Esophagus (tissue), 2 donors: Measurements from ENCODE around the gene SUCLG1. TPM values are rescaled to one million over a fixed set of nuclear protein-coding genes. Genes with fewer than 3 reads are reported as not detected.

Experiments used
- H3K27ac ChIP-seq, 2 donors: one replicate each; pipeline ENCODE4 v1.5.1; 2013; ENCODE audit warnings: low read depth in 2 of 2, mild to moderate bottlenecking in 2 of 2, inconsistent platforms in 1 of 2, low read length in 1 of 2, moderate library complexity in 1 of 2
- H3K27me3 ChIP-seq, 2 donors: one replicate each; pipeline ENCODE4 v1.6.1; 2013; ENCODE audit warnings: low read length in 2 of 2, control low read depth in 1 of 2, mild to moderate bottlenecking in 1 of 2; ENCODE audit not compliant: insufficient read depth in 2 of 2, control insufficient read depth in 1 of 2
- H3K36me3 ChIP-seq, 2 donors: one replicate each; pipeline ENCODE4 v1.6.1; 2013; ENCODE audit warnings: low read length in 1 of 2; ENCODE audit not compliant: control insufficient read depth in 2 of 2, insufficient read depth in 2 of 2
- H3K4me1 ChIP-seq, 2 donors: one replicate each; pipeline ENCODE4 v1.6.1; 2013; ENCODE audit warnings: low read length in 1 of 2; ENCODE audit not compliant: control insufficient read depth in 2 of 2, insufficient read depth in 2 of 2
- H3K4me3 ChIP-seq, 2 donors: one replicate each; pipeline ENCODE4 v1.5.1; 2013; ENCODE audit warnings: low read length in 2 of 2, mild to moderate bottlenecking in 2 of 2, low read depth in 1 of 2, moderate library complexity in 1 of 2
- H3K9me3 ChIP-seq, 2 donors: one replicate each; pipeline ENCODE4 v1.6.1; 2013; ENCODE audit warnings: mild to moderate bottlenecking in 2 of 2, low read depth in 1 of 2, low read length in 1 of 2, moderate library complexity in 1 of 2; ENCODE audit not compliant: control insufficient read depth in 2 of 2, insufficient read depth in 1 of 2
- WGBS, 2 donors: extraction: QIAGEN DNeasy Blood & Tissue Kit; methylation state at CpG; one replicate each; pipeline ENCODE4 v1.1.7; 2013; 5-methylcytosine and 5-hydroxymethylcytosine counted together
- polyA plus RNA-seq, 2 donors: library from polyadenylated mRNA; stranded (reverse); fragments of 200-250 nt; gene quantifications; one replicate each; pipeline ENCODE4 v1.2.3, GENCODE V29; 2013
- donor health status: healthy with polysubstance abuse.
- donor health status: Bipolar disorder and iron deficiency.

Gene SUCLG1
- polyA plus RNA-seq, 2 donors, result 115 to 117 TPM

- H3K27ac ChIP-seq, result no peak overlapping the region
- H3K27me3 ChIP-seq, result no peaks in the 10 kb centered on the region
- no peaks in the 10 kb centered on the region for H3K36me3 ChIP-seq
- no peaks in the 10 kb centered on the region for H3K9me3 ChIP-seq
- H3K4me3 ChIP-seq, result no peak overlapping the region
- 89 to 95% methylated on average over 3 of the region's 3 CpGs for WGBS, 2 donors
- peaks cover 2 to 3% of the 10 kb centered on the region in 2 donors for H3K4me1 ChIP-seq
Measured at GRCh38 chr2:84452624-84453023, 6.5 kb downstream of the SUCLG1 start.

- WGBS, 2 donors, result 88 to 95% methylated on average over 2 of the region's 2 CpGs
- no peaks in the 10 kb centered on the region for H3K9me3 ChIP-seq
- no peaks in the 10 kb centered on the region for H3K36me3 ChIP-seq
- no peak overlapping the region for H3K27ac ChIP-seq
- H3K4me1 ChIP-seq, result peaks cover 2 to 3% of the 10 kb centered on the region in 2 donors
- H3K27me3 ChIP-seq, result no peaks in the 10 kb centered on the region
- H3K4me3 ChIP-seq, result no peak overlapping the region
Measured at GRCh38 chr2:84451579-84451978, 7.5 kb downstream of the SUCLG1 start.

- no peaks in the 10 kb centered on the region for H3K9me3 ChIP-seq
- H3K27ac ChIP-seq, result no peak overlapping the region
- no peak overlapping the region for H3K4me3 ChIP-seq
- peaks cover 2 to 3% of the 10 kb centered on the region in 2 donors for H3K4me1 ChIP-seq
- WGBS, 2 donors, result 85 to 87% methylated on average over 2 of the region's 2 CpGs
- H3K27me3 ChIP-seq, result no peaks in the 10 kb centered on the region
- H3K36me3 ChIP-seq, result peaks cover 2 to 4% of the 10 kb centered on the region in 2 donors
Measured at GRCh38 chr2:84450288-84451227, 8.5 kb downstream of the SUCLG1 start.

GRCh38 chr2:84449711-84450110 is 9.4 kb downstream of the SUCLG1 start:
- H3K36me3 ChIP-seq, result peaks cover 4 to 5% of the 10 kb centered on the region in 2 donors
- 89 to 92% methylated on average over 6 of the region's 6 CpGs for WGBS, 2 donors
- peaks cover 2 to 3% of the 10 kb centered on the region in 2 donors for H3K4me1 ChIP-seq
- no peaks in the 10 kb centered on the region for H3K27me3 ChIP-seq
- no peak overlapping the region for H3K27ac ChIP-seq
- no peak overlapping the region for H3K4me3 ChIP-seq
- no peaks in the 10 kb centered on the region for H3K9me3 ChIP-seq

GRCh38 chr2:84449055-84449454 is 10.0 kb downstream of the SUCLG1 start:
- 74 to 78% methylated on average over 3 of the region's 3 CpGs for WGBS, 2 donors
- H3K9me3 ChIP-seq, result no peaks in the 10 kb centered on the region
- H3K4me1 ChIP-seq, result peaks cover 2 to 3% of the 10 kb centered on the region in 2 donors
- H3K27me3 ChIP-seq, result no peaks in the 10 kb centered on the region
- peaks cover 4 to 5% of the 10 kb centered on the region in 2 donors for H3K36me3 ChIP-seq
- H3K4me3 ChIP-seq, result no peak overlapping the region
- H3K27ac ChIP-seq, result no peak overlapping the region

GRCh38 chr2:84443477-84443876 is 15.6 kb downstream of the SUCLG1 start:
- Histone ChIP-seq H3K4me1 (no peaks in the 10 kb centered on the region), H3K27ac (no peak overlapping the region), H3K36me3 (peaks cover 13 to 14% of the 10 kb centered on the region in 2 donors), H3K27me3 (no peaks in the 10 kb centered on the region), H3K4me3 (no peak overlapping the region), H3K9me3 (no peaks in the 10 kb centered on the region)

- no peaks in the 10 kb centered on the region for H3K27me3 ChIP-seq
- no peak overlapping the region for H3K4me3 ChIP-seq
- H3K9me3 ChIP-seq, result no peaks in the 10 kb centered on the region
- H3K27ac ChIP-seq, result no peak overlapping the region
- H3K36me3 ChIP-seq, result peaks cover 13 to 14% of the 10 kb centered on the region in 2 donors
- H3K4me1 ChIP-seq, result no peaks in the 10 kb centered on the region
- 75 to 83% methylated on average over 3 of the region's 3 CpGs for WGBS, 2 donors
Measured at GRCh38 chr2:84442888-84443287, 16.2 kb downstream of the SUCLG1 start.

- Histone ChIP-seq H3K4me1 (no peaks in the 10 kb centered on the region), H3K4me3 (no peak overlapping the region), H3K9me3 (no peaks in the 10 kb centered on the region), H3K27ac (no peak overlapping the region), H3K27me3 (no peaks in the 10 kb centered on the region), H3K36me3 (peaks cover 13 to 14% of the 10 kb centered on the region in 2 donors)
- 97 to 98% methylated on average over 1 of the region's 1 CpG for WGBS, 2 donors
Measured at GRCh38 chr2:84441505-84441904, 17.6 kb downstream of the SUCLG1 start.

- Histone ChIP-seq H3K9me3 (no peaks in the 10 kb centered on the region), H3K27me3 (no peaks in the 10 kb centered on the region), H3K4me1 (no peaks in the 10 kb centered on the region), H3K4me3 (no peak overlapping the region), H3K27ac (no peak overlapping the region), H3K36me3 (peaks cover 13% of the 10 kb centered on the region in 2 donors)
- WGBS, 2 donors, result 73 to 80% methylated on average over 4 of the region's 4 CpGs
Measured at GRCh38 chr2:84441036-84441435, 18.0 kb downstream of the SUCLG1 start.
